ENCODE results near the gene ETFB. TPM values are rescaled to one million over a fixed set of nuclear protein-coding genes. Genes with fewer than 3 reads are reported as not detected.

Gene ETFB
- total RNA-seq, 2 donors from 2014 or later: 32.7 to 56.5 TPM

DNA sequence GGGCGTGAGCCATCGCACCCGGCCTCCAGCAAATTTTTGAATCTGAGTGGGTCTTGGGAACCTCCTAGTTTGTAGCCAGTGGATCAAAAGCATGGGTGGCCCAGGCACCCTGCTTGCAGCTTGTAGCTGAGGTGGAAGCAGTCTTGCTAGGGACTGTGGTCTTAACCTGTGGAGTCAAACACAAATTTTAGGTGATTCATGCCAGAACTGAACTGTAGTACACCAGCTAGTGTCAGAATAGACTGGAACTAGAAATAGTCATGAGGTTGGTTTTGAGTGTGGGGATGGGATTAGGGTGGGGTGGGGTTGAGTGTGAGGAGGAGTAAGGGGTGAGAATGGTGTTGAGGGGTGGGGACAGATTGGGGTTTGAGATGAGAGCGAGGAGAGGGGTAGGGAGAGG lies 15.8 kb upstream of the ETFB start:
- no peak overlapping the region for H3K27ac ChIP-seq
- ATAC-seq (ENCODE audit: insufficient number of reproducible peaks, low FRiP score, low read depth) (no peak), DNase-seq (ENCODE audit: low spot score) (no peak)
- no peaks in the 10 kb centered on the region for H3K9me3 ChIP-seq
- no peaks in the 10 kb centered on the region for H3K27me3 ChIP-seq (replicated peaks; ENCODE audit: insufficient read depth)
- H3K4me1 ChIP-seq (ENCODE audit: control insufficient read depth in 1 of 2, low read depth in 2 of 2): no peaks in the 10 kb centered on the region
- TF ChIP-seq, protein P1, sequence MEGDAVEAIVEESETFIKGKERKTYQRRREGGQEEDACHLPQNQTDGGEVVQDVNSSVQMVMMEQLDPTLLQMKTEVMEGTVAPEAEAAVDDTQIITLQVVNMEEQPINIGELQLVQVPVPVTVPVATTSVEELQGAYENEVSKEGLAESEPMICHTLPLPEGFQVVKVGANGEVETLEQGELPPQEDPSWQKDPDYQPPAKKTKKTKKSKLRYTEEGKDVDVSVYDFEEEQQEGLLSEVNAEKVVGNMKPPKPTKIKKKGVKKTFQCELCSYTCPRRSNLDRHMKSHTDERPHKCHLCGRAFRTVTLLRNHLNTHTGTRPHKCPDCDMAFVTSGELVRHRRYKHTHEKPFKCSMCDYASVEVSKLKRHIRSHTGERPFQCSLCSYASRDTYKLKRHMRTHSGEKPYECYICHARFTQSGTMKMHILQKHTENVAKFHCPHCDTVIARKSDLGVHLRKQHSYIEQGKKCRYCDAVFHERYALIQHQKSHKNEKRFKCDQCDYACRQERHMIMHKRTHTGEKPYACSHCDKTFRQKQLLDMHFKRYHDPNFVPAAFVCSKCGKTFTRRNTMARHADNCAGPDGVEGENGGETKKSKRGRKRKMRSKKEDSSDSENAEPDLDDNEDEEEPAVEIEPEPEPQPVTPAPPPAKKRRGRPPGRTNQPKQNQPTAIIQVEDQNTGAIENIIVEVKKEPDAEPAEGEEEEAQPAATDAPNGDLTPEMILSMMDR (IDR thresholded peaks at IDR 0.05): no peak
- H3K36me3 ChIP-seq: no peaks in the 10 kb centered on the region
- no peak overlapping the region for H3K4me3 ChIP-seq

DNA sequence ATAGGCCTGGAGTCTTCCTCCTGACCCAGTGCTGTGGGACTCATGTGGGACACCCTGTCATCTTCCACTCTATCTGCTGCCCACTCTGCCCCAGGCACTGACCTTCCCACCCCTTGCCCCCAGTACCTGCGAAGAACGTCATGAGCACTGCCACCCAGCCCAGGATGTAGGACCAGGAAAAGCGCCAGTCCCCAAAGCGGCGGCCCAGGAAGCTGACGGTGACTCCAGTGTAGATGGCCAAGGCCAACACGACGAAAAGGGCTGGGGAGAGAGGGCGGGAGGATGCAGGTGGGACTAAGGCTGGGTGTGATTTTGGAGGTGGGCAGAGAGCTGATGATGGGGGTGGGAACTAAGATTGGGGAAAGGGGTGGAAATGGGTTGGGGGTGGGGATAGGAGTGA lies 14.2 kb upstream of the ETFB start:
- no peaks in the 10 kb centered on the region for H3K4me1 ChIP-seq (ENCODE audit: control insufficient read depth in 1 of 2, low read depth in 2 of 2)
- no peaks in the 10 kb centered on the region for H3K9me3 ChIP-seq

DNA sequence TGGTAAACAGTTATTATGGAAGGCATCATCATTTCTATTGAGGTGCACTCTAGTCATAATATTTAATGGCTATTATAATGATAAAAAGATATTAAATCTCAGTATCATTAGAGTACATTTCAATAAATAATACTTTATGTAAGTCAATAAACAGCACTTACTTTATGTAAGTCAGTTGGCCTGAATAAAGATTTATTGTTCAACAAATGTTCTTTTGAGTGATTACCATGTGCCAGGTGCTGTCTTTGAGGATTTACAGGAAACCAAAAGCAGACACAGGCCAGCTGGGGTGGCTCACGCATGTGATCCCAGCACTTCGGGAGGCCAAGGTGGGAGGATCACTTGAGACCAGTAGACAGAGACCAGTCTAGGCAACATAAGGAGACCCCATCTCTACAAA lies 11.2 kb upstream of the ETFB start:
- H3K4me3 ChIP-seq: no peak overlapping the region
- no peak overlapping the region for H3K27ac ChIP-seq
- H3K27me3 ChIP-seq (replicated peaks; ENCODE audit: insufficient read depth): no peaks in the 10 kb centered on the region
- no peak for ATAC-seq (ENCODE audit: insufficient number of reproducible peaks, low FRiP score, low read depth)
- DNase-seq (ENCODE audit: low spot score): no peak
- H3K9me3 ChIP-seq: no peaks in the 10 kb centered on the region
- TF ChIP-seq, protein P1 (IDR thresholded peaks at IDR 0.05): no peak
- no peaks in the 10 kb centered on the region for H3K4me1 ChIP-seq (ENCODE audit: control insufficient read depth in 1 of 2, low read depth in 2 of 2)
- H3K36me3 ChIP-seq: no peaks in the 10 kb centered on the region

More for the DNA sequence above, 14.2 kb upstream of the ETFB start:
- Histone ChIP-seq H3K27ac (no peak overlapping the region), H3K36me3 (no peaks in the 10 kb centered on the region), H3K4me3 (no peak overlapping the region), H3K27me3 (replicated peaks; ENCODE audit: insufficient read depth) (no peaks in the 10 kb centered on the region)
- TF ChIP-seq, protein P1 (IDR thresholded peaks at IDR 0.05): no peak
- DNase-seq (ENCODE audit: low spot score) (no peak), ATAC-seq (ENCODE audit: insufficient number of reproducible peaks, low FRiP score, low read depth) (no peak)

DNA sequence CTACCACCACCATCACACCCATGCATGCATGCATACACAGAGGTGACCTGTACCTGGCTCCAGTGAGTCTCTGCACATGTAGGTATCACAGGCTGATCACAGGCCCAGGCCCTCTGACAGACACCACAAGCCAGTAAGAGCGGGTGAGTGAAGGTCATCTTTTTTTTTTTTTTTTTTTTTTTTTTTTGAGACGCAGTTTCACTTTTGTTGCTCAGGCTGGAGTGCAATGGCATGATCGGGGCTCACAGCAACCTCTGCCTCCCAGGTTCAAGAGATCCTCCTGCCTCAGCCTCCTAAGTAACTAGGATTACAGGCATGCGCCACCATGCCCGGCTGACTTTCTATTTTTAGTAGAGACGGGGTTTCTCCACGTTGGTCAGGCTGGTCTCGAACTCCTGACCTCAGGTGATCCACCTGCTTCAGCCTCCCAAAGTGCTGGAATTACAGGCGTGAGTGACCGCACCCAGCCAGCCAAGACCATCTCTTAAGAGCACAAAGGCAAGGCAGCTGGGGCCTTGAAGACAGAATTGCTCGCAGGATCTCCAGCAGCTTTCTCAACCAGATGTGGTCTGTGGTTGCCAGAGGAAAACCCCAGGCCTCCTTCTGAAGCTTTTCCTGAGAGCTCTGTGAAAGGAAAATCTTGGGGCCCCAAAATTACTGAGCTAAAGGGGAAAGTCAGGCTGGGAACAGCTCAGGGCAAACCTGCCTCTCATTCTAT lies 9.5 kb upstream of the ETFB start:
- no peaks in the 10 kb centered on the region for H3K27me3 ChIP-seq (replicated peaks; ENCODE audit: insufficient read depth)
- H3K4me1 ChIP-seq (ENCODE audit: control insufficient read depth in 1 of 2, low read depth in 2 of 2): no peaks in the 10 kb centered on the region
- no peak for ATAC-seq (ENCODE audit: insufficient number of reproducible peaks, low FRiP score, low read depth)

DNA sequence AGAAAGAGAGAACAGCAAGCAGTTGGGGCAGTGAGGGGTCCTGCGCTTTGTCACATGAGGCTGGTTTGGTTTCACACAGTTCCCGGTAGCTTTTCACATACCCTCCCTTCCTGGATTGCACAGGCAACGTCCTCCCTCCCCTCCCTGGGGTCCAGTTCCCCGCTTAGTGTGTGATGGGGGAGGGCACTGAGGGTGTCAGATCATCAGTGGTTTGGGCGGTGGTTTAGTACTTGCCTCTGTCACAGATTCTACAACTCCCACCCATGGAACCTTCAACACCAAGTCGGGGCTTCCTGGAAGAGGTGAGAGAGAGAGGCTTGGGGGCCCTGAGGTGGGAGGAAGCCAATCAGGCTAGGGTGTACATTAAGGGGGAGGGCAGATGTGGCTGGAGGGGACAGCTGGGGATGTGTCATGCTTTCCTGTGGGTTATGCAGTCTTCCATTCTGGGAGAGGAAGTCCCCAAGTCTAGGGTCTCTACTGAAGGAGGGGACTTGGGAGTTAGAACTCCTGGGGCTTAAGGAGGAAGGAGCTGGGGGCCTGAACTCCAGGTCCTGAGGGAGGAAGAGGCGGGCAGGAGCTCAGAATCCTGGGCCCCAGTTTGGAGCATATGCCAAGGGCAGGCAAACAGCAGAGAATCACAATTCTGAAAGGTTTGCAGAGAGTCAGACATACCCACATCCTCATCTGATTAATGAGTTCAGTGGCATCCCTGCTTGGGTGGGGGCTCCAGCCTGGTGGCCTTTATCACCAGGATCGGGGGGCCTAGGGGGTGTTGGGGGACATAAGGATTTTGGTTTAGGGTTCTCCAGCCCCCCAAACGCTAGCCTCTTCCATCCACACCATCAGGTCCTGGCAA lies 6.7 kb upstream of the ETFB start, which contains the start of gene NKG7:
Gene NKG7, minus strand, starts transcription at position 6 of the 856 bp plus-strand sequence. CDS start 119 bp downstream, outside the sequence.
- ATAC-seq (ENCODE audit: insufficient number of reproducible peaks, low FRiP score, low read depth) (no peak), DNase-seq (ENCODE audit: low spot score) (no peak)
- Histone ChIP-seq H3K27me3 (replicated peaks; ENCODE audit: insufficient read depth) (no peaks in the 10 kb centered on the region), H3K36me3 (no peaks in the 10 kb centered on the region), H3K9me3 (no peaks in the 10 kb centered on the region), H3K27ac (no peak within 1 kb of the TSS), H3K4me1 (ENCODE audit: control insufficient read depth in 1 of 2, low read depth in 2 of 2) (peaks cover 0 to 6% of the 10 kb centered on the region in 2 donors), H3K4me3 (no peak within 1 kb of the TSS)
- TF ChIP-seq, protein P1 (IDR thresholded peaks at IDR 0.05): no peak

More for the DNA sequence above, 9.5 kb upstream of the ETFB start:
- Histone ChIP-seq H3K36me3 (no peaks in the 10 kb centered on the region), H3K27ac (no peak overlapping the region), H3K9me3 (no peaks in the 10 kb centered on the region), H3K4me3 (no peak overlapping the region)
- TF ChIP-seq, protein P1 (IDR thresholded peaks at IDR 0.05): no peak
- DNase-seq (ENCODE audit: low spot score): no peak
